OCI-M1 (cell line): ENCODE measurements around the gene PPP1R37.
A peak's percentile ranks its signal among the peaks of the same experiment; 100 is the strongest.

Experiments
- DNase-seq: peaks from one replicate; lab custom pipeline; 2025; lab: John Stamatoyannopoulos, UW

PPP1R37 gene

DNA sequence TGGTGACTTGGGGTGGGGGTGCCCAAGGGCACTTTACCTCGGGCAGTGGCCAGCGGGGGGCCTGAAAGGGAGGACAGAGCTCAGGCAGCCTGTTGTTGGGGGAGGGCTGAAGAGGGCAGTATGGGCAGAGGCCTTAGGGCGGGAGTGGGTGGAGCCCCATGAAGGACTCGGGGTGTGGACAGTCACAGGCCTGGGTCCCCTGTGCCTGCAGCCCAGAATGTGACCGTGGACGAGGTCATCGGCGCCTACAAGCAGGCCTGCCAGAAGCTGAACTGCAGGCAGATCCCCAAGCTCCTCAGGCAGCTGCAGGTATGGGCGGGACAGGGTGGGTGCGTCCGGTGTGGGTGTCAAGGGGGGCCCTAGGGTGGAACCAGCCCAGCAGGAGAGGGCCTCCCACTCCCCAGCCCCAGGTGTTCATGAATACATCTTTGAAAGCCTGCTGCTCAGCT lies 45.3 kb downstream of the PPP1R37 start:
- no peak for DNase-seq

DNA sequence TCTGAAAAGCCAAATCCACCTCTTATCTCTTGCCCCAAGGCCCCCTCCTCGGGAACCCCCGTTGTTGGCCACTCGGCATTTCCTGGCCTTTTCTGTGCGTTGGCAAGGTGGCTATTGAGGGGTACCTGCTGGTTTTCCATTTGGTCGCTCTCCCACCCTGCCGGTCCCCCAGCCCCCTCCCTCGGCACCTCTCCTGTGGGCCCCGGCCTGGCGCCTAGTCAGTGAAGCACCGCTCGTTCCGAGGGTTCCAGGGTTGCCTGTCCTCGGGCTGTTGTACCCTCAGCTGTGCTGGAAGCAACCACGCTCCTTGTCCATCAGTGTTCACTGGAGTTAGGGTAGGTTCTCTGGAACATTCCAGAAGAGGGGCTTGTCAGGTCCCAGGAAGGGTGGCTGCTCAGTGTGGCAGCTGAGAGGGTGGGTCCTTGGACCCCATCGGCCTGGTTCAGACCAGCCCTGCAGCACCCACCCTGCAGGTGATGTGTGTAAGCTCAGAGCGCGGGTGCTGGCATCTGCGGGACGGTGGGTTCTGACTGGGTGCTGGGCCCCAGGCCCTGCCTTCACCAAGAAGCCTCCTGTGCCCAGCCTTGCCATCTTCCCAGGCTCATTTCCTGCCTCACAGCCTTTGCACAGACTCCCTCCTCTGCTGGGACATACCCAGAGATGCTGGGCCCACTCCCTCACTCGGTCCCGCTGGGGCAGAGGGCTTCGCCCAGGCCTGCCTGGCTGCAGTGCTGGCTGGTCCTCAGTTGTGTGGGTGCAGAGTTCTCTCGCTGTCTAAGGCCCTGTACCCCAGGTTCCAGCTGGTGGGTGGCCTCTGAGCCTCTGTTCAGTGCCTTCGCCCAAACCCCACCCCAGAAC lies 46.5 kb downstream of the PPP1R37 start:
- no peak for DNase-seq

DNA sequence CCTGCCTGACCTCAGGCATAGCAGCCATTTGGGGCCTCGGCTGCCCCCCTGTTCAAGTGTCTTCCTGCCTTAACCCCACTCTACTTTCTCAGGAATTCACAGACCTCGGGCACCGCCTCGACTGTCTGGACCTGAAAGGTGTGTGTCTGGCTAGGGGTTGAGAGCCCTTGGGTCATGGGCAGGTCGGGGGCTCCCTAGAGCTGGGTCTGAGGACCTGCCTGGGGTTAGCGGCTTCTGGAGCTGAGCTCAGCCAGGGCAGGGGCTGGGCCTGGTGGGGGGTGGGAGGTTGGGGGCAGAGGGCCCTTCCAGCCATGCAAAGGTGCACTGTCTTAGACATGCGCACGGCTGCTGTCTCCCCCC lies 47.1 kb downstream of the PPP1R37 start:
- DNase-seq, result no peak

DNA sequence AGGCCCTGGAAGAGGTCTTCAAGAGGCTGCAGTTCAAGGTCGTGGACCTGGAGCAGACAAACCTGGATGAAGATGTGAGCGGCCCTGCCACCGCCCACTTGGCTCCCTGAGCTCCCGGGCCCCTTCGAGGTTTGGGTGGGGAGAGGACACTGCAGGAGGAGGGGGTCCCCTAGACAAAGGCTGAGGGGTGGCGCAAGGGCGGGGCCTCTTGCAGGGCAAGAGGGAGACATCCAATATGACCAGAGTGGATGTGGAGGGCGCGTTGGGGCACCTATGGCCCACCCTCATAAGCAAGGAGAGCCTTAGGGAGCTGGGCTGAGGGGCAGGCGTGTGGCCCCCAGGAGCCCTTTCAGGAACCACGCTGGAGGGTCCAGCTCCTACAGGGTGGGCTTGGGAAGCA lies 47.6 kb downstream of the PPP1R37 start:
- DNase-seq, result no peak

DNA sequence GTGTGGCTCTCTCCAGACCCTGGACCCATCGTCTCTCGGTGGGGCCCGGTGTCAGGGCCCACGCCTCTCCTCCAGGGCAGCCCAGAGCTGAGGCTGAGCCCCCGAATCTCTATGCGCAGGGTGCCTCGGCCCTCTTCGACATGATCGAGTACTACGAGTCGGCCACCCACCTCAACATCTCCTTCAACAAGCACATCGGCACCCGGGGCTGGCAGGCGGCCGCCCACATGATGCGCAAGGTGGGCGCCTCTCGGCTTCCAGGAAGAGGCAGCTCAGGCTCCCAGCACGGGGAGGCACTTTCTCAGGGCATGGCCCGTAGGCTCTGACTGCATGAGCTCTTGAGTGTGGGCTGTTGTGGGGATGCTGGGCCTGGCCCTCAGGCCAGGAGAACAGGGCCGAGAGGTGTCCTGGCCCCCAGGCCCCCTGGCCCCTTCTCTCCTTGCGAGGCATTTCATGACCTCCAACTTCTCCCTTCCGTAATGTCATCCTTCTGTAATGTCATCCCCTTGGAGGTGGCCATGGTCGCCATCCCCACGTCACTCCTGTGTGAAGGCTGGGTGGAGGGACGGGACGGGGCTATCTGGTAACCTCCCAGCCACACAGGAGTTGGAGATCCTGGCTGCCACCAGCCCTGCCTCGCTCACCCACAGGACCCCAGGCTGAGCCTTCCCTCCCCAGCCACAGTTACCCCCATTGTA lies 48.4 kb downstream of the PPP1R37 start:
- no peak for DNase-seq

DNA sequence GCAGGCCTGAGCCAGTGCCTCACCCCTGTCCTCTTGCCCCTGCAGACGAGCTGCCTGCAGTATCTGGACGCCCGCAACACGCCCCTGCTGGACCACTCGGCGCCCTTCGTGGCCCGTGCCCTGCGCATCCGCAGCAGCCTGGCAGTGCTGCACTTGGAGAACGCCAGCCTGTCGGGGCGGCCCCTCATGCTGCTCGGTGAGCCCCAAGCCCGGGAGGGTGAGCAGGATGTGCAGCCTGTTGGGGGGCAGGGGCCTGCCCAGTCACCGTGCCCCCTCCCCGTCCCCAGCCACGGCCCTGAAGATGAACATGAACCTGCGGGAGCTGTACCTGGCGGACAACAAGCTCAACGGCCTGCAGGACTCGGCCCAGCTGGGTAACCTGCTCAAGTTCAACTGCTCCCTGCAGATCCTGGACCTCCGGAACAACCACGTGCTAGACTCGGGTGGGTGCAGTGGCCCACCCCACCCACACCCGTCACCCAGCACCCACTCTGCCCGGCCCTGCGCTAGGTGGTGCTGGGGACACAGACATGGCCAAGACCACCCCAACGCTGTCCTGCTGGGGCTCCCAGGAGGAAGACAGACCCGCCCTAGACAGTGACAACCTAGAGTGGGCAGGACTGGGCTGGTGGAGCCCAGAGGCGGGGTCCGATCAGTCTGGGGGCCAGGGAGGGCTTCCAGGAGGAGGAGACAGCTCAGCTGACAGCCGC lies 49.2 kb downstream of the PPP1R37 start:
- DNase-seq, result no peak

DNA sequence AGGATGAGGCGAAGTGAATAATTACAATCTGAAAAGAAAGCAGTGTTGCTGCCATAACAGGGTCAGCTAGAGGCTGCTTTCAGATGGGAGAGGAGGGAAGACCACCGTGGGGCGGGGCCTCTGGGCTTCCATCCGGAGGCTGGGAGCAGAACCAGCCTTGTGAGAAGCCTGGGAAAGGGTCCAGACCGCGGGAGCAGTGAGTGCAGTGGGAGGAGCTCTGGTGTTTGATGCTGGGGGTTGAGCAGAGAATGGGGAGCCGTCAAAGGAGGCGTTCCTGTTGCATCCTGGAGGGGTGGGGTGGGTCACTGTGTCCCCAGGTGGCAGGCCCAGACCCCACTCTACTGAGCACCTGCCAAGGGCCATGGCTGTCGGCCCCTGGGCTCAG lies 49.7 kb downstream of the PPP1R37 start:
- no peak for DNase-seq

DNA sequence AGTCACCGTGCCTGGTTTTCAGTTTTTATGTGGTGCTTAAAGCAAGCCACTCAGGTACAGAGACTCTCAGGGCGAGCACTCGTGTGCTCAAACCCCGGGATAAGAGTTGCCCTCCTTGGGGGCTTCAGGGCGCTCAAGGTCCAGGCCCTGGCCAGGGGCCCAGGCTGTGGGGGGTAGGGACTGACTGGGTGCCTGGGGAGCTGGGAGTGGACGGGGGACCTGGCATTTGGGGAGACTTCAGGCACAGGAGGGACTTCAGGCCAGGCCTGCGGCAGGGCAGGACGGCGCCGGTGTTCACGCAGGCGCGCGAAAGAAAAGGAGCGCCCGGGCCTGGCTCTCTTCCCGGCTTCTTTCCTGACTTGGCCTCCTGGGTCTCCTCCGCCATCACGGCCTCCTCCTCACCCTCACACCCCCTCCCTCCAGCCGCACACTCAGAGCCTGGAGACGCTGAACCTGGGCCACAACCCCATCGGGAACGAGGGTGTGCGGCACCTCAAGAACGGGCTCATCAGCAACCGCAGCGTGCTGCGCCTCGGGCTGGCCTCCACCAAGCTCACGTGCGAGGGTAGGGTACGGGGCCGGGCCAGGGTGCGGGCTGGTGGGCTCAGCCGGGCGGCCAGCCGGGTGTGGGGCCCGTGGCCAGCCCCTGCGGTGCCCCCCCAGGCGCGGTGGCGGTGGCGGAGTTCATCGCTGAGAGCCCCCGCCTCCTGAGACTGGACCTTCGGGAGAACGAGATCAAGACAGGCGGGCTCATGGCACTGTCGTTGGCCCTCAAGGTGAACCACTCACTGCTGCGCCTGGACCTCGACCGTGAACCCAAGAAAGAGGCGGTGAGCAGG lies 51.7 kb downstream of the PPP1R37 start:
- DNase-seq, result no peak

DNA sequence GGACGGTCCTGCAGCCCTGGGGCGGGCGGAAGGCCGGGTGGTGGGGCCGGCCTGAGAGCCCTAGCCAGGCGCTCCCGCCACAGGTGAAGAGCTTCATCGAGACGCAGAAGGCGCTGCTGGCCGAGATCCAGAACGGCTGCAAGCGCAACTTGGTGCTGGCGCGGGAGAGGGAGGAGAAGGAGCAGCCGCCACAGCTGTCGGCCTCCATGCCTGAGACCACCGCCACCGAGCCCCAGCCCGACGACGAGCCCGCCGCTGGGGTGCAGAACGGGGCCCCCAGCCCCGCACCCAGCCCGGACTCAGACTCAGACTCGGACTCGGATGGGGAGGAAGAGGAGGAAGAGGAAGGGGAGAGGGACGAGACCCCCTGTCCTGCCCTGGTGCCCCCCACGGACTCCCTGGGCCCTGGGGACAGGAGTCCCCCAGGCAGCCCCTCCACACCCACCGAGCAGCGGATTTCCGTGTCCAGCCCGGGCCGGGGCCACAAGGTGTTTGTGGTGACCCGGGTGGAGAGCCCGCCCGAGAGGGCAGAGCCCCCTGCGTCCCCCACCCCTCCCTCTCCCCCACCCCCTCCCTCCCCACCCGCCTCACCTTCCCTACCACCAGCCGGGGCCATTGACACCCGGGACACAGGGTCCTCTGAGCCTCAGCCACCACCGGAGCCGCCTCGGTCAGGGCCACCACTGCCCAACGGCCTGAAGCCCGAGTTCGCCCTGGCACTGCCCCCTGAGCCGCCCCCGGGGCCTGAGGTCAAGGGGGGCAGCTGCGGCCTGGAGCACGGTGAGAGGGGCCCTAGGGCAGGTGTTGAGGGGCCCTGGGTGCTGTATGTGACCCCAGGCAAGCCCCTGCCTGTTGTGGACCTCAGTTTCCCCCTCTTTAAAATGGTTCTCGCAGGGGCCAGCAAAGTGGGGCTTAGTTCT lies 52.6 kb downstream of the PPP1R37 start:
- no peak for DNase-seq

DNA sequence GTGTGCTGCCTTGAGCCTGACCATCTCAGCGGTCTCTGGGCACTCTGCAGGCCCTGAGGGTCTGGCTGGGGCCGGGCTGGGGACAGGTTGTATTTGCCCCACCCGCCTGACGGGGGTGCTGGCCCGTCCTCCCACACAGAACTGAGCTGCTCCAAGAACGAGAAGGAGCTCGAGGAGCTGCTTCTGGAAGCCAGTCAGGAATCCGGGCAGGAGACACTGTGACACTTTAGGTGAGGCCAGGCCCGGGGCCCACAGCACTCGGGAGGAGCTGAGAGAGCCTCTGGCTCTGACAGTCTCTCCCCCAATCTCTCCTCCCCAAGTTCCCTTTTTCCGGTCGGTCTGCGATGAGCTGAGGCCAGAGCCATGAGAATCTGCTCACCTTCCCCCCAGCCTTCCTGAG lies 53.3 kb downstream of the PPP1R37 start:
- DNase-seq, result no peak

DNA sequence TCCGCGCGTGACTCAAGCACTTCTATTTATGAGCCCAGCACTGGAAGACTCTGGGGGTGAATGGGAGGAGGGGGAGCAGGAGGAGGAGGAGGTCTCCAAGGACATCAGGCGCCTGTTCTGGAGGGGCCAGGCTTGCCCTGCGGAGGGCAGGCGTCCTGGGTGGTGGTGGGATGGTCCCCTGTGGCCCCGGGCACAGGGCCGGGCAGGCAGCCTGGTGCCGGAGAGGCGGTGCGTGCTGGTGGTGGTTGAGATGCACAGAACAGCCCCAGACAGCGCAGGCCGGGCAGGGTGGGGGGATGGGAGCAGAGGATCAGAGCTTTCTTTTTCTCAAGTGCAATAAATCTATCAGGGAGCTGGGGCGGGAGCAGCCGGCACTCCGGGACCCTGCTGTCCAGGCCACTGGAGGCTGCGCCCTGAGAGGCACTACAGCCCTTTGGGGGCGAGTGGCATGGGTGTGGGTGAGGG lies 53.8 kb downstream of the PPP1R37 start:
- DNase-seq, result no peak

DNA sequence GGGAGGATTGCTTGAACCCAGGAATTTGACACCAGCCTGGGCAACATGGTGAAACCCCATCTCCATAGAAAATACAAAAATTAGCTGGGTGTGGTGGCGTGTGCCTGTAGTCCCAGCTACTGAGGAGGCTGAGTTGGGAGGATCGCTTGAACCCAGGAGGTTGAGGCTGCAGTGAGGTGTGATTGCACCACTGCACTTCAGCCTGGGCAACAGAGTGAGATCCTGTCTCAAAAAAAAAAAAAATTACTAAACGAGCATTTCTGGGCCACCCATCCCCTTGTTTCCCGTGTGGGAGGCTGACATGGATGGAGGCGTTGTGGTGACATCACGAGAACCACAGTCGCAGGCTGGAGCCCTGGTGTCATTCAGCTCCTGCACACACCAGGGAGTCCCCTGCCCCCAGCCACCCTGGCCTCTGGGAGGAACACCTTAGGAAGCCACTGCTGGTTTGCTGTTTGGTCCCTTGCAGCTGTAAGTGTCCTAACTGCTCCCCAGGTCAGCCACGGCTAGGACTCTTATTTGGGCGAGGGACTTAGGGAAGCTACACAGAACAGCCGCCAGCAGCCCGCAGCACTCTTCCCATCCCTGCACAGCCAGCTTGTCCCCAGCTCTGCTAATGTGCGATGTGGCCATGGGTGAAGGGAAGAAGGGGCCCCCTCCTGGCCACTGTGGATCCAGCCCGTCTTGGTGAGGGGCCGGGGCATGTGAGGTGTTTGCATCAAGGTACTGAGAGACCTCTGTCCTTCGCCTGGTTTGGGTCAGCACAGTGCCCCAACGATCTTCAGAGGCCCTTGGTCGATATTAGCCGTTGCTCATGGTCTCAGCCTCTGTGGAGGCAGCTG lies 55.1 kb downstream of the PPP1R37 start:
- no peak for DNase-seq

DNA sequence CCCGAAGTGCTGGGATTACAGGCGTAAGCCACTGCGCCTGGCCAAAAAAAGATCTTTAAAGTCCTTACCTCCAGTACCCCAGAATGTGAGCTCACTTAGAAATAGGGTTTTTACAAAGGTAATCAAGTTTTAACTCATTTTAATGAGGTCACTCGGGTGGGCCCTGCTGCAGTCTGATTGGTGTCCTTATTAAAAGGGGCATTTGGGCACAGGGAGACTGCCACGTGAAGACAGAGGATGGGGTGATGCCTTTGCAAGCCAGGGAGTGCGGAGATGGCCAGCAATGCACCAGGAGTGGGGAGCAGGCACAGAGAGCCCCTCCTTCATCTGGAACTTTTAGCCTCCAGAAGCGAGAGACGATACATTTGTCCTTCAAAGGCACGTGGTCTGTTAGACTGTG lies 56.1 kb downstream of the PPP1R37 start:
- peak; percentile 13 for DNase-seq

DNA sequence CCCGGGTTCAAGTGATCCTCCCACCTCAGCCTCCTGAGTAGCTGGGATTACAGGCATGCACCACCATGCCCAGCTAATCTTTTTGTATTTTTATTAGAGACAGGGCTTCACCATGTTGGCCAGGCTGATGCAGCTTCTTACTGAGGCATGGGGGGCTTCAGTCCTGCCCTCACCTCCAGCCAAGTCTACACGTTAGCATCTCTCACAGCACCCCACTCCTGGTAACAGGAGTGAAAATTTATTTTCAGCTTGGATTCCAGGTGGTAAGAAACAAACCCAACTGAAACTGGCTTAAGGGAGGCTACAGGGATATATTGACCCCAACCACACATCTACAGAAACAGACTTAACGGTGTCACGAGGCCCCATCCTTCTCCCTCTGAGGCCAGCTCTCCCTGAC lies 57.2 kb downstream of the PPP1R37 start:
- DNase-seq, result no peak

DNA sequence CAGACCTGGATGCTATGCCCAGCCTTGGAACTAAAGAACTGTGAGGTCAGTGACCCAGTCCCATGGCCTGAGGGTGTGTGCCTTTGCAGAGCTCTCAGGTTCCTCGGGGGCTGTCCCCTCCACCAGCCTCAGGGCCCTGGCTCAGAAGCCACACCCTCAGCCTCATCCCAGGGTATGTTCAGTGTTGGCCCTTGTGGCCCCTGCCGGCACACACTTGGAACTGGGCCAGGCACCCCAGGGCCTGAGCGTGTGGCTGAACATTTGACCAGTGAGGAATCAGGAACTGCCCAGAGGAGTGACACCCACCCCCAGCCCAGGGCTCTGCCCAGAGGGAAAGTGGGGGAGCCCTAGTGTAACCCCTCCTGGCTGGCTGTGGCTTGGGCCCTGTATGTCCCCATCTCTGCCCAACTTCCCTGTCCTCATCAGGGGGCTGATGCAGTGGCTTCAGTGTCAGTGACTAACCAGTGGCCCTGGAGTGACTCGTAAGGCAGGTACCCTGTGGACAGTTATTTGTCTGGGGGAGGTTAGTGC lies 57.8 kb downstream of the PPP1R37 start:
- peak; percentile 26 for DNase-seq

DNA sequence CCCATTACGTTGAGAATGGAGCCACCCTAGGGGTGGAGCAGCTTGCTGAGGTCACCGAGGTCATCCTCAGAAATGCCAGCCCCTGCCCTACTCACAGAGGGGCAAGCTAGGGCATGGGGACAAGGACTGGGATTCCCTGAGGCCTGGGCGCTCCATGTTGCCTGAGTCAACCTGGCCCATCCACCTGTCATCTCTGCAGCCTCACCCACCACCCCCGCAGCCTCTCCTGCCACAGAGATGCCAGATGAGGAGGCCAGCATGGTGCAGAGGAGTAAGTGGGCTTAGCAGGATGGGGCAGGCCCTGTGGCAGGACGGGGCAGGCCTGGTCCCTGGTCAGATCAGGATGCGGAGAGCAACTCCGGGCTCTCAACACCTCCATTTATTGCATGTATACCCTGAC lies 58.3 kb downstream of the PPP1R37 start:
- DNase-seq, result no peak

DNA sequence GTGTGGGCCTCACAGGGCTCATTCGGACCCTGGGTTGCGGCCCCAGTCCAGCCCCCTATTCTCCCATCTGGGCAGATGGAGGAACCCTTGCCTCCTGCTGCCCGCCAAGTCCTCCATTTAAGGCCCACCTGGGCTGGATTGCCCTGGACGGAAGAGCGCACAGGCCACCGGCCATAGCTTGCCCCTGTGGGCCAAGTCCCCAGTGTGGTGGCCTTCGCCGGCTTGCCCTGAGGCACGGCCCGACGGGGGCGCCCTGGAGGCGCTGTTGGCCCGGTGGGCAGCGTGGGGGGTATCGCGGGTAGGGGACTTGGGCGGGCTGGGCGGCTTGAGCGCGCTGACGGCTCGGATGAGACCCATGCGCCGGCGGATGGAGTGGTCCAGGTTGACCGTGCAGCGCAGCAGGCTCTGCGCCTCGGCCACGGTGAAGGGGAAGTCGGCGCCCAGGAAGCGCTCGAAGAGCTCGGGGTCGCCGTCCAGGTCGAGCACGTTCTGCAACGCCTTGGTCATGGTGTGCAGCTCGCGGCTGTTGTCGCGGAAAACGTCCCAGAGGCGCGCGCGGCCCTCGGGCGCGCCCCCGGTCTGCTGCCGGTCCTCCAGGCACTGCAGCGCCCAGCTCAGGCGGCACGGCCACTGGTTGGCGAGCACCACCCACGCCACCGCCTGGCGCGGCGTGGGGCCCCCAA lies 59.0 kb downstream of the PPP1R37 start:
- no peak for DNase-seq

DNA sequence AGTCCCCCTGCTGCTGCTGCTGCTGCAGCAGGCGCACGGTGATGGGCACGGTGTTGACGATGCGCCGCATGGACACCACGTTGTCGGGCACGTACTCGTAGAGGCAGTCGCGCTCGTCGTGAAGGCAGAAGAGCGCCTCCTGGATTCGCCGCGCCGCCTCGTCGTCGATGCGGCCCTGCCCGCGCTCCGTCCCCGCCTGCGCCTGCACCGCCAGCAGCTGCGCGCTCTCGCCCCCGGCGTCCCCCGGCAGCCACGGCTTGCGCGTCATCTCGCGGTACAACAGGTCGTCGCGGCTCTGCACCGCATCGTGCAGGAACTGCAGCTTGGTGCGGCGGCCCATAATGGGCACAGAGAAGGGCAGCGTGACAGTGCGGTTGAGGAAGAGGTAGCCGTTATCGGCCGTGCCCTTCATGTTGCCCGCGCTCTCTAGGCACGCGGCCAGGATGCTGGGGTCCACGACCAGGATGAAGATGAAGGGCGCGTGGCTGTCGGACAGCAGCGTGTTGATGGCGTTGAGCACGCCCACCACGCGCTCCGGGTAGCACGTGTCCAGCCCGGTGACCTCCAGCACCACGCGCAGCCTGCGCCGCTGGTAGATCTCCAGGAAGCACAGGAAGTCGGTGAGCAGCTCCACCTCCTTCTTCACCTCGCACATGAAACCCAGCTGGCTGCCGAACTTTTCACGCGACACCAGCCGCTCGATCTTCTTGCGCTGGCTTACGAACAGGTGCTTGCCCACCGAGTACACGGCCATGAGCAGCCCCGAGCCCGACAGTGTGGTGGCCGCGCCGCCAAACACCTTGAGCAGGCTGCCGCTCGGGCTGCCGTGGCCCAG lies 59.7 kb downstream of the PPP1R37 start:
- DNase-seq, result no peak
